ENCODE measurements around the gene DHH. TPM values are rescaled to one million over a fixed set of nuclear protein-coding genes. Genes with fewer than 3 reads are reported as not detected.
A peak's percentile ranks its signal among the peaks of the same experiment; 100 is the strongest.
"Not testable (repeated sequence)": the region's sequence is repeated elsewhere in the genome, so short reads cannot be mapped to it uniquely, and the experiment has no call there.

DHH gene
- total RNA-seq, 1 donor from 2014 or later: 0.34 TPM

DNA sequence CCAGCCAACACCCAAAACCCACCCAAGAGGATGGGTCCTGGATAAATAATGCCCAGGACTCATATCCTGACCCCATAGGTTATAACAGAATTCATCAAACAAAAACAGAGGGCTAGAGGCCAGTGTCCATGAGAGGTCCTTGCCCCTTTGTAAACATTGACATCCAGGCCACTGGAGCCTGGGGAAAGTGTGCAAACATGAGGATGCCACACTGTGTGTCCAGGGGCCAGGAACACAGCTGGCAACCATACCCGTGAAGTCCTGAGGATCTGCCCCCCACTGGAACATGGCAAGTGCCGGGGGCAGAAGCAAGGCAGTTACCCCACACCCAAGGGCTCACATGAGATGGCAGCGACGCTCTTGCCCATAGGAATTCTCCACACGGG, 29.8 kb downstream of the DHH start:
- H3K27me3 Mint-ChIP-seq: peaks cover 8% of the 10 kb centered on the region
- H3K36me3 Mint-ChIP-seq (ENCODE audit: insufficient read depth): no peaks in the 10 kb centered on the region
- no peak overlapping the region for H3K4me3 Mint-ChIP-seq (ENCODE audit: low read depth)
- H3K27ac Mint-ChIP-seq: no peak overlapping the region
- H3K9me3 Mint-ChIP-seq (ENCODE audit: low read depth): no peaks in the 10 kb centered on the region
- peaks cover 10% of the 10 kb centered on the region for H3K4me1 Mint-ChIP-seq (ENCODE audit: low read depth)
- TF ChIP-seq, protein P1, sequence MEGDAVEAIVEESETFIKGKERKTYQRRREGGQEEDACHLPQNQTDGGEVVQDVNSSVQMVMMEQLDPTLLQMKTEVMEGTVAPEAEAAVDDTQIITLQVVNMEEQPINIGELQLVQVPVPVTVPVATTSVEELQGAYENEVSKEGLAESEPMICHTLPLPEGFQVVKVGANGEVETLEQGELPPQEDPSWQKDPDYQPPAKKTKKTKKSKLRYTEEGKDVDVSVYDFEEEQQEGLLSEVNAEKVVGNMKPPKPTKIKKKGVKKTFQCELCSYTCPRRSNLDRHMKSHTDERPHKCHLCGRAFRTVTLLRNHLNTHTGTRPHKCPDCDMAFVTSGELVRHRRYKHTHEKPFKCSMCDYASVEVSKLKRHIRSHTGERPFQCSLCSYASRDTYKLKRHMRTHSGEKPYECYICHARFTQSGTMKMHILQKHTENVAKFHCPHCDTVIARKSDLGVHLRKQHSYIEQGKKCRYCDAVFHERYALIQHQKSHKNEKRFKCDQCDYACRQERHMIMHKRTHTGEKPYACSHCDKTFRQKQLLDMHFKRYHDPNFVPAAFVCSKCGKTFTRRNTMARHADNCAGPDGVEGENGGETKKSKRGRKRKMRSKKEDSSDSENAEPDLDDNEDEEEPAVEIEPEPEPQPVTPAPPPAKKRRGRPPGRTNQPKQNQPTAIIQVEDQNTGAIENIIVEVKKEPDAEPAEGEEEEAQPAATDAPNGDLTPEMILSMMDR (IDR thresholded peaks at IDR 0.05; ENCODE audit: unreplicated experiment): no peak
- DNase-seq (ENCODE audit: low spot score, unreplicated experiment): no peak

DNA sequence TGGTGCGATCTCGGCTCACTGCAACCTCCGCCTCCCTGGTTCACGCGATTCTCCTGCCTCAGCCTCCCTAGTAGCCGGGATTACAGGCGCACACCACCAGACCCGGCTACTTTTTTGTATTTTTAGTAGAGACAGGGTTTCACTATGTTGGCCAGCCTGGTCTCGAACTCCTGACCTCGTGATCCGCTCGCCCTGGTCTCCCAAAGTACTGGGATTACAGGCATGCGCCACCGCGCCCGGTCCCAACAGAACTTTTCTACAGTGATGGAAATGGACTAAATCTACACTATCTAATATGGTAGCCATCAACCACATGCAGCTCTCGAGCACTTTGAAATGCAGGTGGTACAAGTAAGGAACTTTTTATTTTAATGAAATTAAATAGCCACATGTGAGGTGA, 32.7 kb downstream of the DHH start:
- H3K9me3 Mint-ChIP-seq (ENCODE audit: low read depth); H3K36me3 Mint-ChIP-seq (ENCODE audit: insufficient read depth); H3K27me3 Mint-ChIP-seq; DNase-seq (ENCODE audit: low spot score, unreplicated experiment); H3K27ac Mint-ChIP-seq: not testable (repeated sequence)
- Mint-ChIP-seq H3K4me3 (ENCODE audit: low read depth) (peak overlapping the region; percentile 96), H3K4me1 (ENCODE audit: low read depth) (peaks cover 29% of the 10 kb centered on the region)

DNA sequence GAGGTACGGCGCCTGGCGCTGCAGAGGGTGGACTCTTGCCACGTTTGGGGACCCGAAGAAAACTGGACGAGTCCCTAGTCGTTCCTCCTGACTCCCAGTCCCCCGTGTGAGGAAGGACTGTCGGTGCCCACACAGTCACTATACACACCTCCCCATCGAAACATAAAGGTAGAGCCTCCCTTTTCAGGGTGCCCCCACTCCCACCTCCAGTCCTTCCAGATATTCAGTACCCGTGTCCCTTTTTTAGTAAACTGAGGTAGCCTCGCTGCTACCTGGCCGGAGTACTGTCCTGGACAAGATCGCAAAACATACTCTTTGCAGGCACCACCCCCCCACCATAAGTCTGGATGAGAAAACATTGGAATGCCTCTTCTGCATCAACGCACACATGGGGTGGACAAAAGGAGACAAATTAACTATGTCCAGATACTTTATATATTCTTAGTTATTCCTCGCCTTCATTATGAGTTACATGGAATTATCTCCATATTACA, 33.4 kb downstream of the DHH start:
- H3K36me3 Mint-ChIP-seq (ENCODE audit: insufficient read depth): no peaks in the 10 kb centered on the region
- no peaks in the 10 kb centered on the region for H3K27me3 Mint-ChIP-seq
- H3K27ac Mint-ChIP-seq: peak overlapping the region; percentile 100
- H3K4me1 Mint-ChIP-seq (ENCODE audit: low read depth): peaks cover 37% of the 10 kb centered on the region
- H3K9me3 Mint-ChIP-seq (ENCODE audit: low read depth): no peaks in the 10 kb centered on the region
- DNase-seq (ENCODE audit: low spot score, unreplicated experiment): no peak
- peak overlapping the region; percentile 96 for H3K4me3 Mint-ChIP-seq (ENCODE audit: low read depth)
- TF ChIP-seq, protein P1 (IDR thresholded peaks at IDR 0.05; ENCODE audit: unreplicated experiment): no peak

DNA sequence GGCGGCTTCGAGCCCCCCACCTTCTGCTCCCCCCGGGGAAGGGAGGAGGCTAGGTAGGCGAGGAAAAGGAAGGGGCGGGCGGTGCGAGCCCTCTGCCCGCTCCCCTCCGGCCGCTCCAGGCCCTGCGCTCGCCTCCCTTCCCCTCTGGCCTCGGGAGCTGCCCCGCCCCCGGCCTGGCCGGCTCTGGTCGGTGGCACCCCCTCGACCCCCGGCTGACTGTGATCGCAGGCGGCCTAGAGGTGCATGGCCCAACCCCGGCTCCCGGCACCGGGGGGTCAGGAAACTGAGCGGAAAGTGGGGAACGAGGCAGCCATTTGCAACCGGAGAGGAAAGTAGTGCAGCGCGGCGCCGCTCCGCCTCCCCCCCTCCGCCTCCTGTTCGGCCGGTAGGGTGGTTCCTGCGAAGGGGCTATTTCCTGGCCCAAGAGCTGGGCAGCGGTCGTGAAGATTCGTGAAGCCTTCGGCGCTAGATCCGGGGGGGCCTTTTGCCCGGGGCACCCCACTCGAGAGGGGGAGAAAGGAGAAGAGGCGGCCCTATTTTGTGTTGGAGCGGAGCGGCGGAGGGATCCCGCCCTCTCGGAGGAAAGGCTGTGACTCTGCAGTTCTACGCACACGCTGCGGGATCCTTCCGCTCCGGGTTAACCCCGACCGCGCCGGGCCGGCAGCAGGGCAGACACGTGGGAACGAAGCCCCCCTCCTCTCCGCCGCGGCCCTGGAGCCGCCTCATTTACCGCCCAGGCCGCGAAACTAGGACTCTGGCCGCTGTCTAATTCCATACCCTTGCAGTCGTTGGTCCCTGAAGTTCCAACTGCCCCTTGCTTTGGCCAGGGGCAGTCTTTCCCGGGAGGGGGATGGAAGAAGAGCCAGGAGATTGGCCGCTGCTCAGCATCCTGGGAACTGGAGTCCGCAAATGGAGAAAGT, 34.1 kb downstream of the DHH start, which contains the start of gene KMT2D:
Gene KMT2D (minus strand): TSS at position 558 of the 920 bp plus-strand sequence. CDS start 5,470 bp downstream, outside the sequence.
- Mint-ChIP-seq H3K36me3 (ENCODE audit: insufficient read depth) (no peaks in the 10 kb centered on the region), H3K4me1 (ENCODE audit: low read depth) (peaks cover 41% of the 10 kb centered on the region), H3K27me3 (no peaks in the 10 kb centered on the region), H3K27ac (peak within 1 kb of the TSS; percentile 100), H3K9me3 (ENCODE audit: low read depth) (no peaks in the 10 kb centered on the region), H3K4me3 (ENCODE audit: low read depth) (peak within 1 kb of the TSS; percentile 96)
- DNase-seq (ENCODE audit: low spot score, unreplicated experiment): peak; percentile 85
- TF ChIP-seq, protein P1 (IDR thresholded peaks at IDR 0.05; ENCODE audit: unreplicated experiment): peak; percentile 39

DNA sequence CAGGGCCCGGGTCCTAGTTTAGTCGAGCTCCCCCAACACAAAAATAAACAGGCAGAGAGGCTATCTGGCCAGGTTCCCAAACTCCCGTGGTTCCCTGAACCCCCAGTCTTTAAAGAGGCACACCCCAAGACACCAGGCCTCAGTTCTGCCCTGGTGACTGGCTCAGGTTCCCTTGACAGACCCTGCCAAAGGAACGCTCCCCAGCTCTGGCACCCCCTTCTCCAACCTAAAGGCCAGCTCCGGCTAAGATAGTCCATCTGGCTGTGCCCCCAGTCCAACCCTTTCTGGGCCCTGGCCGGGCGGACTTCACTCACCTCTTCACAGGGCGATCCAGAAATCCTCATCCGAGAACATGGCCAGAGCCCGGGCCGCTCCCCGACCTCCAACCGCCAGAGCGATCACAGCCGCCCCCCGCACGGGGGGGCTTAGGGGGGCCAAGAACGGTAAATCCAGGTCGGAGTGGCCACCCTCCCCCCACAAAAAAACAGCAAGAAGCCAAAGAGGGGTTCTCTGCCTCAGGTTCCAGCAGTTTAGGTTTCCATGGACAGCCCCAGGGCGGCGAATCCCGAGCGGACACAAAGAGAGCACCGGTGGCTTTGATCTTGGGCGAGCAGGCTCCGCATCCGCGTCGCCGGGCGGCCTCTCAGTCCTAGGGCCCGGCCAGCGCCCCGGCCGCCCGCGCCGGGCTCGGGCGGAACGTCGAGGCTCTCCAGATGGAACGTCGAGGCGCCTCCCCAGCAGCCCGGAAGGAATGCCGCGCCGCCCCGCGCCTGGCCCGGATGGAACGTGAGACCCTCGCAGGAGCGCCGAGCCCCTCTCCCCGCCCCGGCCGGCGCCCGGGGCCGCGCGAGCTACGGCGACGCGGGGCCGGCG, 35.1 kb downstream of the DHH start:
- peak overlapping the region; percentile 96 for H3K4me3 Mint-ChIP-seq (ENCODE audit: low read depth)
- H3K27ac Mint-ChIP-seq: peak overlapping the region; percentile 97
- TF ChIP-seq, protein P1 (IDR thresholded peaks at IDR 0.05; ENCODE audit: unreplicated experiment): no peak
- DNase-seq (ENCODE audit: low spot score, unreplicated experiment): peak; percentile 32
- no peaks in the 10 kb centered on the region for H3K9me3 Mint-ChIP-seq (ENCODE audit: low read depth)
- H3K4me1 Mint-ChIP-seq (ENCODE audit: low read depth): peaks cover 45% of the 10 kb centered on the region
- H3K27me3 Mint-ChIP-seq: no peaks in the 10 kb centered on the region
- H3K36me3 Mint-ChIP-seq (ENCODE audit: insufficient read depth): peaks cover 6% of the 10 kb centered on the region
